ENCODE results near the gene CDA. TPM values are rescaled to one million over a fixed set of nuclear protein-coding genes. Genes with fewer than 3 reads are reported as not detected.

CDA gene
- total RNA-seq, 2 donors from 2014 or later = 0.59 TPM; not detected in 1

GRCh38 chr1:20660363-20660762, 71.5 kb downstream of the CDA start:
- no peak for DNase-seq (ENCODE audit: low spot score)
- TF ChIP-seq POLR2AphosphoS5 (IDR thresholded peaks at IDR 0.05) (no peak), CTCF (IDR thresholded peaks at IDR 0.05) (no peak), POLR2A (IDR thresholded peaks at IDR 0.05) (no peak)
- H3K27me3 ChIP-seq (replicated peaks; ENCODE audit: insufficient read depth) = no peaks in the 10 kb centered on the region
- no peaks in the 10 kb centered on the region for H3K9me3 ChIP-seq
- intact Hi-C loops (cut with DNase I) = no loop called here
- H3K4me1 ChIP-seq (replicated peaks) = no peaks in the 10 kb centered on the region
- peak overlapping the region; percentile 72 to 85 for H3K4me3 ChIP-seq
- H3K36me3 ChIP-seq = peaks cover 2 to 4% of the 10 kb centered on the region in 2 donors
- H3K27ac ChIP-seq = no peak overlapping the region
- 14% methylated on average over 3 of the region's 3 CpGs for WGBS

DNA sequence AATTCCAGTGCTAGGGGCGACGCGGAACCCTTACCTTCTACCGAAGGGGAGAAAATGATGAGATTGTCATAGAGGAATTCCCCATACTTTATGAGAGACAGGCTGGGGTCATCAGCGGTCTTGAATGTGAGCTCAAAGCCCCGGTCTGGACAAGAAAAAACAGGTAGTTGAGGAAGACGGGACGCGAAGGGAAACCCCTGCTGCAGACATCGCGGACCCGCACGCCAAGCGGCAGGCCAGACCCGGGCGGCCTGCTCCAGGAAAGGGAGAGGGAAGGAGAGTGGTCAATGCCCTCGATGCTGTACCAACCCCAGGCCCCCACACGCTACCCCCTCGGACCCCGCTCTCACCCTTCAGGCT, 71.9 kb downstream of the CDA start:
- Histone ChIP-seq H3K4me3 (peak overlapping the region; percentile 72 to 85), H3K36me3 (no peaks in the 10 kb centered on the region), H3K9me3 (no peaks in the 10 kb centered on the region), H3K27ac (peak overlapping the region; percentile 24 to 28), H3K27me3 (replicated peaks; ENCODE audit: insufficient read depth) (no peaks in the 10 kb centered on the region), H3K4me1 (replicated peaks) (no peaks in the 10 kb centered on the region)
- under 1% methylated on average over 20 of the region's 20 CpGs for WGBS
- TF ChIP-seq POLR2AphosphoS5 (IDR thresholded peaks at IDR 0.05) (no peak), POLR2A (IDR thresholded peaks at IDR 0.05) (no peak), CTCF (IDR thresholded peaks at IDR 0.05) (no peak)
- intact Hi-C loops (cut with DNase I) = no loop called here
- no peak for DNase-seq (ENCODE audit: low spot score)

GRCh38 chr1:20661207-20662109, 72.6 kb downstream of the CDA start, which contains the start of gene DDOST:
Gene DDOST, minus strand, starts transcription at chr1:20661369. Its CDS starts 19 bp downstream, at chr1:20661350.
- DNase-seq (ENCODE audit: low spot score) = peak; percentile 95
- Histone ChIP-seq H3K27ac (peak within 1 kb of the TSS; percentile 71 to 78), H3K9me3 (no peaks in the 10 kb centered on the region), H3K4me3 (peak within 1 kb of the TSS; percentile 72 to 85), H3K36me3 (no peaks in the 10 kb centered on the region), H3K4me1 (replicated peaks) (no peaks in the 10 kb centered on the region), H3K27me3 (replicated peaks; ENCODE audit: insufficient read depth) (no peaks in the 10 kb centered on the region)
- intact Hi-C loops (cut with DNase I) = no loop called here
- WGBS = under 1% methylated on average over 40 of the region's 58 CpGs
- TF ChIP-seq POLR2A (IDR thresholded peaks at IDR 0.05) (peak; percentile 15), CTCF (IDR thresholded peaks at IDR 0.05) (peak in 3 of 4 experiments; percentile 62 to 82 (median 71)), POLR2AphosphoS5 (IDR thresholded peaks at IDR 0.05) (peak; percentile 95)

DNA sequence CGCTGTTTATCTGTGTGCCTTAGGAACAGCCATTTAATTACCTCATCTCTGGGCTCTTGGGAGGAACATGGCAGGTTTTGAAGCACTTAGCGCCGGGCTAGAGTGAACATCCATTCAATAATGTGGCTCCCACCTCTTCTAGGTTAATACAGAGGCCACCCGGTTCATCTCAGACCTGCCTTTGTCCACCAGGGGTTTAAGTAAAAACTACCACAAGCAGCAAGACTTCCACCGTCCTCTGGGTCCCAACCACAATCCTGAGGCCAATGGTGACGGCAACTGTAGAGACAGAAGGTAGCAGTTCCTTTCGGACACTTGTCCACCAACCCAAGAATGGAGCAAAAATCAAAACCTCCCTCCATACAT, 73.2 kb downstream of the CDA start:
- WGBS = 55% methylated on average over 7 of the region's 7 CpGs
- intact Hi-C loops (cut with DNase I) = no loop called here
- no peak for TF ChIP-seq CTCF (IDR thresholded peaks at IDR 0.05)
- TF ChIP-seq POLR2A (IDR thresholded peaks at IDR 0.05) = no peak
- TF ChIP-seq POLR2AphosphoS5 (IDR thresholded peaks at IDR 0.05) = no peak

GRCh38 chr1:20663365-20663764, 74.5 kb downstream of the CDA start:
- no peak overlapping the region for H3K4me3 ChIP-seq
- H3K27ac ChIP-seq = no peak overlapping the region
- no peak for DNase-seq (ENCODE audit: low spot score)
- no peaks in the 10 kb centered on the region for H3K4me1 ChIP-seq (replicated peaks)
- H3K27me3 ChIP-seq (replicated peaks; ENCODE audit: insufficient read depth) = no peaks in the 10 kb centered on the region
- 94% methylated on average over 1 of the region's 1 CpG for WGBS
- intact Hi-C loops (cut with DNase I) = no loop called here
- H3K9me3 ChIP-seq = no peaks in the 10 kb centered on the region
- H3K36me3 ChIP-seq = no peaks in the 10 kb centered on the region
- TF ChIP-seq CTCF (IDR thresholded peaks at IDR 0.05) (no peak), POLR2A (IDR thresholded peaks at IDR 0.05) (no peak), POLR2AphosphoS5 (IDR thresholded peaks at IDR 0.05) (no peak)

More for the DNA sequence above, 73.2 kb downstream of the CDA start:
- Histone ChIP-seq H3K4me1 (replicated peaks) (no peaks in the 10 kb centered on the region), H3K27me3 (replicated peaks; ENCODE audit: insufficient read depth) (no peaks in the 10 kb centered on the region), H3K36me3 (no peaks in the 10 kb centered on the region), H3K4me3 (peak overlapping the region; percentile 72 to 85), H3K27ac (no peak overlapping the region), H3K9me3 (no peaks in the 10 kb centered on the region)
- DNase-seq (ENCODE audit: low spot score) = no peak
